Endothelial cell of umbilical vein (primary cell): Measurements from ENCODE around the gene TNRC6C. TPM values are rescaled to one million over a fixed set of nuclear protein-coding genes. Genes with fewer than 3 reads are reported as not detected.

Source experiments
- BruUV-seq: library from RNA; stranded (reverse); fragments of 400-500 nt; replicated peaks from 2 replicates; lab custom pipeline; 2021; lab: Mats Ljungman, UMichigan
- CTCF ChIA-PET: fragments of 300-600, 350-600 bp; sonication (Branson Sonifier 250); formaldehyde crosslinking; loops from one replicate; lab custom pipeline; 2021; ENCODE audit warnings: antibody characterized with exemption, inconsistent platforms; lab: Charles Lee
- POLR2A ChIA-PET: fragments of 300-600, 350-600 bp; sonication (Branson Sonifier 250); formaldehyde crosslinking; loops from one replicate; lab custom pipeline; 2021; ENCODE audit warnings: antibody characterized with exemption, inconsistent platforms; lab: Charles Lee
- DNase-seq: peaks from one replicate; pipeline ENCODE4 v3.0.0-alpha.2; 2011; ENCODE audit warnings: low read depth, low spot score
- FAIRE-seq: peaks from 2 replicates; lab custom pipeline; 2011; peaks lifted over from hg19 to GRCh38; lab: Jason Lieb, UNC
- H2AFZ ChIP-seq: 2 replicates; pipeline ENCODE4 v1.6.0; 2012; ENCODE audit warnings: low read depth, low read length, control low read depth, inconsistent platforms
- H3K27ac ChIP-seq: 2 replicates; pipeline ENCODE4 v1.5.1; 2011; ENCODE audit warnings: low read depth, mild to moderate bottlenecking, control low read depth, low read length, moderate library complexity; ENCODE audit not compliant: insufficient read depth
- H3K27me3 ChIP-seq, 2 experiments: 2 replicates each; pipeline versions ENCODE4 v1.6.0 to v1.6.1; 2011; ENCODE audit warnings: low read length in 2 of 2, mixed read lengths in 1 of 2; ENCODE audit not compliant: control insufficient read depth in 2 of 2, insufficient read depth in 2 of 2
- H3K36me3 ChIP-seq, 2 experiments: 2 replicates in 1 of 2; 3 replicates in 1 of 2; pipeline ENCODE4 v1.5.1; 2011; ENCODE audit warnings: low read length in 2 of 2, mild to moderate bottlenecking in 1 of 2, moderate library complexity in 1 of 2; ENCODE audit not compliant: control insufficient read depth in 2 of 2, insufficient read depth in 2 of 2; ENCODE audit errors: extremely low read depth in 1 of 2
- H3K4me1 ChIP-seq: 3 replicates; pipeline ENCODE4 v1.5.1; 2011; ENCODE audit warnings: mild to moderate bottlenecking, low read length; ENCODE audit not compliant: control insufficient read depth, insufficient read depth; ENCODE audit errors: extremely low read depth
- H3K4me2 ChIP-seq: 2 replicates; pipeline ENCODE4 v1.6.1; 2011; ENCODE audit warnings: low read length, control low read depth, mixed read lengths; ENCODE audit not compliant: insufficient read depth
- H3K4me3 ChIP-seq, 3 experiments: fragments of 200-600 bp in 1 of 3; sonication (generic), shearing (Covaris generic) in 1 of 3; replicated peaks in 1 of 3; 2 replicates each; pipeline ENCODE4 v1.5.1; 2011 to 2016; ENCODE audit warnings: control low read depth in 3 of 3, low read length in 3 of 3, mild to moderate bottlenecking in 2 of 3, inconsistent platforms in 1 of 3, low read depth in 1 of 3, moderate library complexity in 1 of 3; ENCODE audit not compliant: insufficient read depth in 1 of 3
- H3K79me2 ChIP-seq: 2 replicates; pipeline ENCODE4 v1.6.0; 2012; ENCODE audit warnings: low read length, inconsistent platforms; ENCODE audit not compliant: control insufficient read depth, insufficient read depth
- H3K9ac ChIP-seq: replicated peaks from 2 replicates; pipeline ENCODE3; 2011; ENCODE audit warnings: low read length, control low read depth; ENCODE audit not compliant: insufficient read depth; ENCODE audit errors: extremely low read depth
- H3K9me1 ChIP-seq: replicated peaks from 3 replicates; pipeline ENCODE4 v1.6.0; 2011; ENCODE audit warnings: mild to moderate bottlenecking, low read length; ENCODE audit not compliant: control insufficient read depth, insufficient read depth; ENCODE audit errors: extremely low read depth
- H3K9me3 ChIP-seq: replicated peaks from 2 replicates; pipeline ENCODE4 v1.5.1; 2012; ENCODE audit warnings: low read length, inconsistent platforms; ENCODE audit not compliant: control insufficient read depth, insufficient read depth
- H4K20me1 ChIP-seq: replicated peaks from 2 replicates; pipeline ENCODE3; 2011; ENCODE audit warnings: mild to moderate bottlenecking, low read length; ENCODE audit not compliant: control insufficient read depth, insufficient read depth; ENCODE audit errors: extremely low read depth
- EZH2 ChIP-seq: IDR thresholded peaks from 2 replicates; pipeline ENCODE4 v1.6.1; 2012; ENCODE audit warnings: borderline replicate concordance, low read depth, mild to moderate bottlenecking, moderate library complexity, low read length, inconsistent platforms; ENCODE audit not compliant: severe bottlenecking
- FOS ChIP-seq: IDR thresholded peaks from 2 replicates; pipeline ENCODE4 v1.6.1; 2011; ENCODE audit warnings: mild to moderate bottlenecking, low read length, moderate library complexity, borderline replicate concordance; ENCODE audit not compliant: insufficient read depth
- GATA2 ChIP-seq: IDR thresholded peaks from 2 replicates; pipeline ENCODE4 v1.7.0; 2011; ENCODE audit warnings: low read depth, mild to moderate bottlenecking, moderate library complexity, mixed read lengths, low read length; ENCODE audit not compliant: insufficient read length, insufficient read depth
- JUN ChIP-seq: IDR thresholded peaks from 2 replicates; pipeline ENCODE4 v1.6.1; 2011; ENCODE audit warnings: borderline replicate concordance, low read depth; ENCODE audit not compliant: insufficient read length, insufficient read depth
- MAX ChIP-seq: IDR thresholded peaks from 2 replicates; pipeline ENCODE4 v1.6.1; 2011; ENCODE audit not compliant: insufficient read depth, insufficient read length
- MYC ChIP-seq: IDR thresholded peaks from one replicate; pipeline ENCODE4 v1.6.1; 2011; ENCODE audit warnings: mild to moderate bottlenecking, low read depth, low read length
- POLR2A ChIP-seq: IDR thresholded peaks from 2 replicates; pipeline ENCODE4 v1.6.1; 2012; ENCODE audit warnings: low read depth, mild to moderate bottlenecking, control low read depth, low read length
- POLR2AphosphoS5 ChIP-seq: IDR thresholded peaks from 2 replicates; pipeline ENCODE4 v1.6.1; 2012; ENCODE audit warnings: low read depth, mild to moderate bottlenecking, control low read depth, low read length, moderate library complexity; ENCODE audit not compliant: insufficient read depth
- dilution Hi-C: fragments of 300-500 bp; cut with MboI; formaldehyde crosslinking; loops from one replicate; pipeline ENCODE4 v1.15.0; 2019; ENCODE audit warnings: low sequenced_read_pairs; ENCODE audit not compliant: extremely low pct_ligation_motif_present
- intact Hi-C: fragments of 100-400 bp; cut with micrococcal nuclease; formaldehyde crosslinking; loops from one replicate; pipeline ENCODE4 v1.10.0; 2022
- polyA plus RNA-seq, 4 experiments: library from polyadenylated mRNA; depleted of rRNA in 3 of 4; stranded (reverse) in 3 of 4; unstranded in 1 of 4; fragments of >200 nt; gene quantifications; 2 replicates each; pipeline versions ENCODE4 v1.2.1 to v1.2.3, GENCODE V29; 2011 to 2012; ENCODE audit warnings: missing spikeins in 1 of 4
- total RNA-seq: library from RNA; stranded (reverse); gene quantifications from 2 replicates; pipeline ENCODE4 v1.2.3, GENCODE V29; 2021
- TF ChIP-seq, protein P1 (sequence below), 2 donors: IDR thresholded peaks; 1 replicate in 1 of 2; 2 replicates in 1 of 2; pipeline ENCODE4 v1.5.1; 2011; ENCODE audit warnings: low read length in 2 of 2, mild to moderate bottlenecking in 2 of 2, moderate library complexity in 2 of 2, control low read depth in 1 of 2, inconsistent platforms in 1 of 2, low read depth in 1 of 2; ENCODE audit not compliant: insufficient read depth in 1 of 2; ENCODE audit errors: extremely low read depth in 1 of 2

Gene TNRC6C
- total and polyA plus RNA-seq, 2 donors (not counting 3 experiments of a cell fraction or from before 2014, with no cell fraction given), result 2.1 to 17.5 TPM

GRCh38 chr17:78132767-78133178 lies 174.3 kb downstream of the TNRC6C start:
- intact Hi-C loops, result loop anchor here (5.0 kb wide), 1 partner anchor 35 kb away; the partner anchor contains the start of gene SYNGR2
- no peaks in the 10 kb centered on the region for H4K20me1 ChIP-seq
- TF ChIP-seq GATA2 (no peak), POLR2A (no peak), FOS (no peak), JUN (no peak), MAX (no peak), EZH2 (no peak), MYC (no peak), POLR2AphosphoS5 (no peak)
- TF ChIP-seq, protein P1, sequence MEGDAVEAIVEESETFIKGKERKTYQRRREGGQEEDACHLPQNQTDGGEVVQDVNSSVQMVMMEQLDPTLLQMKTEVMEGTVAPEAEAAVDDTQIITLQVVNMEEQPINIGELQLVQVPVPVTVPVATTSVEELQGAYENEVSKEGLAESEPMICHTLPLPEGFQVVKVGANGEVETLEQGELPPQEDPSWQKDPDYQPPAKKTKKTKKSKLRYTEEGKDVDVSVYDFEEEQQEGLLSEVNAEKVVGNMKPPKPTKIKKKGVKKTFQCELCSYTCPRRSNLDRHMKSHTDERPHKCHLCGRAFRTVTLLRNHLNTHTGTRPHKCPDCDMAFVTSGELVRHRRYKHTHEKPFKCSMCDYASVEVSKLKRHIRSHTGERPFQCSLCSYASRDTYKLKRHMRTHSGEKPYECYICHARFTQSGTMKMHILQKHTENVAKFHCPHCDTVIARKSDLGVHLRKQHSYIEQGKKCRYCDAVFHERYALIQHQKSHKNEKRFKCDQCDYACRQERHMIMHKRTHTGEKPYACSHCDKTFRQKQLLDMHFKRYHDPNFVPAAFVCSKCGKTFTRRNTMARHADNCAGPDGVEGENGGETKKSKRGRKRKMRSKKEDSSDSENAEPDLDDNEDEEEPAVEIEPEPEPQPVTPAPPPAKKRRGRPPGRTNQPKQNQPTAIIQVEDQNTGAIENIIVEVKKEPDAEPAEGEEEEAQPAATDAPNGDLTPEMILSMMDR (IDR thresholded peaks at IDR 0.05; ENCODE audit: extremely low read depth in 1 of 2, insufficient read depth in 1 of 2, low read depth in 1 of 2, low read length in 2 of 2), result no peak

More at GRCh38 chr17:78132767-78133178, 174.3 kb downstream of the TNRC6C start:
- Histone ChIP-seq H3K27me3 (no peaks in the 10 kb centered on the region), H3K4me2 (no peak overlapping the region), H3K4me3 (no peak overlapping the region), H3K4me1 (peaks cover 18% of the 10 kb centered on the region), H2AFZ (no peak overlapping the region), H3K9me3 (no peaks in the 10 kb centered on the region), H3K9ac (no peak overlapping the region), H3K27ac (no peak overlapping the region), H3K79me2 (no peaks in the 10 kb centered on the region), H3K36me3 (no peaks in the 10 kb centered on the region), H3K9me1 (no peaks in the 10 kb centered on the region)
- dilution Hi-C loops, result no loop called here
- FAIRE-seq (no peak), DNase-seq (no peak)
- CTCF ChIA-PET, result no interaction called here
- POLR2A ChIA-PET, result no interaction called here
- BruUV-seq, result no TSS peak
